HT-29 (cell line): ENCODE measurements around the gene CTDNEP1. TPM values are rescaled to one million over a fixed set of nuclear protein-coding genes. Genes with fewer than 3 reads are reported as not detected.
A peak's percentile ranks its signal among the peaks of the same experiment; 100 is the strongest.

Source experiments
- DNase-seq: peaks from one replicate; pipeline ENCODE4 v3.0.0-alpha.2; 2015; ENCODE audit warnings: low spot score
- total RNA-seq: library from RNA; depleted of rRNA; stranded (reverse); fragments of >200 nt; shearing (Covaris generic); gene quantifications from 2 replicates; pipeline ENCODE4 v1.2.3, GENCODE V29; 2014

The CTDNEP1 gene
- total RNA-seq, 1 experiment from 2014 or later: 51.4 TPM

GRCh38 chr17:7280519-7281073 is 29.1 kb upstream of the CTDNEP1 start:
- DNase-seq: peak; percentile 88

- DNase-seq: no peak
Observed at GRCh38 chr17:7279448-7279847, 27.9 kb upstream of the CTDNEP1 start.

GRCh38 chr17:7266784-7267183 is 15.2 kb upstream of the CTDNEP1 start:
- no peak for DNase-seq

- DNase-seq: no peak
Observed at GRCh38 chr17:7263801-7264078, 12.2 kb upstream of the CTDNEP1 start.

GRCh38 chr17:7262935-7263800 is 11.6 kb upstream of the CTDNEP1 start:
- peak; percentile 85 for DNase-seq

GRCh38 chr17:7262192-7262934 is 10.8 kb upstream of the CTDNEP1 start, which contains the start of gene CLDN7:
Gene CLDN7, minus strand, starts transcription at chr17:7262478. Its CDS starts 435 bp downstream, at chr17:7262043.
- peak; percentile 92 for DNase-seq

- DNase-seq: no peak
Observed at GRCh38 chr17:7261379-7262191, 10.1 kb upstream of the CTDNEP1 start.

GRCh38 chr17:7260651-7261378 is 9.3 kb upstream of the CTDNEP1 start:
- peak; percentile 73 for DNase-seq

- DNase-seq: no peak
Observed at GRCh38 chr17:7260151-7260550, 8.6 kb upstream of the CTDNEP1 start.

GRCh38 chr17:7259555-7259889 is 8.0 kb upstream of the CTDNEP1 start:
- no peak for DNase-seq

- DNase-seq: peak; percentile 74
Observed at GRCh38 chr17:7258731-7259554, 7.4 kb upstream of the CTDNEP1 start.

- no peak for DNase-seq
Observed at GRCh38 chr17:7256766-7257456, 5.4 kb upstream of the CTDNEP1 start.

- no peak for DNase-seq
Observed at GRCh38 chr17:7254511-7254910, 3.0 kb upstream of the CTDNEP1 start.

- peak; percentile 21 for DNase-seq
Observed at GRCh38 chr17:7253082-7253481, 1.5 kb upstream of the CTDNEP1 start.

- DNase-seq: peak; percentile 84
Observed at GRCh38 chr17:7252176-7253043, 876 bp upstream of the CTDNEP1 start, which contains the start of gene ELP5. Gene ELP5, plus strand, starts transcription at chr17:7252215. Its CDS starts 336 bp downstream, at chr17:7252551.

GRCh38 chr17:7250695-7251627 is 573 bp downstream of the CTDNEP1 start:
- no peak for DNase-seq

- no peak for DNase-seq
Observed at GRCh38 chr17:7249830-7250229, 1.7 kb downstream of the CTDNEP1 start.
